ENCODE data around the gene ENAH. TPM values are rescaled to one million over a fixed set of nuclear protein-coding genes. Genes with fewer than 3 reads are reported as not detected.

The ENAH gene
- total RNA-seq, 1 donor from 2014 or later: 73.5 TPM

- DNase-seq: no peak
Observed at GRCh38 chr1:225602590-225603206, 50.2 kb downstream of the ENAH start.

- no peak for DNase-seq
Observed at GRCh38 chr1:225601902-225602589, 50.9 kb downstream of the ENAH start.

GRCh38 chr1:225598847-225599246, 54.1 kb downstream of the ENAH start:
- DNase-seq: no peak

GRCh38 chr1:225597926-225598575, 54.9 kb downstream of the ENAH start:
- no peak for DNase-seq

- no peak for DNase-seq
Observed at GRCh38 chr1:225596736-225597135, 56.2 kb downstream of the ENAH start.

- DNase-seq: no peak
Observed at GRCh38 chr1:225595974-225596551, 56.9 kb downstream of the ENAH start.

- DNase-seq: no peak
Observed at GRCh38 chr1:225595452-225595851, 57.5 kb downstream of the ENAH start.

GRCh38 chr1:225593414-225593813, 59.5 kb downstream of the ENAH start:
- DNase-seq: no peak

GRCh38 chr1:225592362-225593025, 60.4 kb downstream of the ENAH start:
- no peak for DNase-seq

- no peak for DNase-seq
Observed at GRCh38 chr1:225587310-225587709, 65.6 kb downstream of the ENAH start.

GRCh38 chr1:225581186-225581585, 71.7 kb downstream of the ENAH start:
- DNase-seq: no peak

- DNase-seq: no peak
Observed at GRCh38 chr1:225580238-225581099, 72.5 kb downstream of the ENAH start.

GRCh38 chr1:225578251-225578977, 74.5 kb downstream of the ENAH start:
- DNase-seq: no peak

GRCh38 chr1:225577241-225577640, 75.7 kb downstream of the ENAH start:
- no peak for DNase-seq

GRCh38 chr1:225573216-225573615, 79.7 kb downstream of the ENAH start:
- DNase-seq: no peak

GRCh38 chr1:225572422-225572821, 80.5 kb downstream of the ENAH start:
- DNase-seq: no peak

GRCh38 chr1:225567789-225568188, 85.1 kb downstream of the ENAH start:
- DNase-seq: no peak

- DNase-seq: no peak
Observed at GRCh38 chr1:225565847-225566246, 87.1 kb downstream of the ENAH start.

- no peak for DNase-seq
Observed at GRCh38 chr1:225561675-225562074, 91.2 kb downstream of the ENAH start.

GRCh38 chr1:225559902-225560301, 93.0 kb downstream of the ENAH start:
- no peak for DNase-seq

GRCh38 chr1:225559326-225559725, 93.6 kb downstream of the ENAH start:
- DNase-seq: no peak

All from occipital lobe (tissue), 2 donors.